Glutamatergic neuron (in vitro differentiated cells): ENCODE measurements around the gene EPHB3. TPM values are rescaled to one million over a fixed set of nuclear protein-coding genes. Genes with fewer than 3 reads are reported as not detected.
A peak's percentile ranks its signal among the peaks of the same experiment; 100 is the strongest.

Source experiments
- DNase-seq: peaks from one replicate; pipeline ENCODE4 v3.0.0; 2022
- H3K27ac Mint-ChIP-seq: one replicate; pipeline ENCODE4 v1.8.0; 2020; ENCODE audit warnings: mild to moderate bottlenecking, mixed read lengths, inconsistent platforms; ENCODE audit not compliant: unreplicated experiment
- H3K27me3 Mint-ChIP-seq: one replicate; pipeline ENCODE4 v1.8.0; 2020; ENCODE audit warnings: mild to moderate bottlenecking, moderate library complexity, mixed read lengths, inconsistent platforms; ENCODE audit not compliant: unreplicated experiment
- H3K36me3 Mint-ChIP-seq: one replicate; pipeline ENCODE4 v1.8.0; 2020; ENCODE audit warnings: mild to moderate bottlenecking, mixed read lengths, inconsistent platforms; ENCODE audit not compliant: unreplicated experiment
- H3K4me1 Mint-ChIP-seq: one replicate; pipeline ENCODE4 v1.8.0; 2020; ENCODE audit warnings: mild to moderate bottlenecking, low read depth, mixed read lengths, inconsistent platforms; ENCODE audit not compliant: unreplicated experiment
- H3K4me3 Mint-ChIP-seq: one replicate; pipeline ENCODE4 v1.8.0; 2020; ENCODE audit warnings: mild to moderate bottlenecking, mixed read lengths, inconsistent platforms; ENCODE audit not compliant: unreplicated experiment
- H3K9me3 Mint-ChIP-seq: one replicate; pipeline ENCODE4 v1.8.0; 2020; ENCODE audit warnings: mild to moderate bottlenecking, moderate library complexity, mixed read lengths, inconsistent platforms; ENCODE audit not compliant: unreplicated experiment
- total RNA-seq: library from RNA; stranded (reverse); fragmentation: NEBNext Ultra II Directional; extraction: Animal tissue kit (Norgen Biotek cat#: 25700); gene quantifications from one replicate; pipeline ENCODE4 v1.2.1, GENCODE V29; 2021; ENCODE audit not compliant: unreplicated experiment
- TF ChIP-seq, protein P1 (sequence below): fragments of 200-600 bp; sonication (generic); IDR thresholded peaks from one replicate; pipeline ENCODE4 v1.5.0; 2021; ENCODE audit not compliant: partially characterized antibody, unreplicated experiment

EPHB3 gene
- total RNA-seq, 1 donor from 2014 or later = 5.0 TPM

DNA sequence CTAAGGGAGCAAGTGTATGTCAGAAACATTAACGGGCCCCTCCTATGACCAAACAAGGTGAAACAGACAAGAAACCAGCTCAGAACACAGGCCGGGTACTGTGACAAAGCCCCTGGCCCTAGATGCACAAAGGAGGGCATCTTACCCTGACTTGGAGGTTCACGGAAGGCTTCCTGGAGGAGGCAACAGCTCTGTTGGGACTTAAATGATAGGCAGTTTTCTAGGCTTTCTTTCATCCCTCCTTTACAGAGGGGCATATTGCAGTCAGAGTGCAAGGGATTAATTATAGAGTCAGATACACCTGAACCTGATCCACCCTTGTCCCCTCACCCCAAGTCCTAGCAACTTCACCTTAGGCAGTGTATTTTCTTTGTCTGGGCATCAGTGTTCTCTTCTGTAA is 8.4 kb downstream of the EPHB3 start:
- peak; percentile 10 for DNase-seq
- peak overlapping the region; percentile 46 for H3K4me3 Mint-ChIP-seq
- peaks cover 17% of the 10 kb centered on the region for H3K27me3 Mint-ChIP-seq
- H3K4me1 Mint-ChIP-seq = peaks cover 16% of the 10 kb centered on the region
- H3K27ac Mint-ChIP-seq = no peak overlapping the region
- no peaks in the 10 kb centered on the region for H3K36me3 Mint-ChIP-seq
- H3K9me3 Mint-ChIP-seq = peaks cover 7% of the 10 kb centered on the region
- TF ChIP-seq, protein P1, sequence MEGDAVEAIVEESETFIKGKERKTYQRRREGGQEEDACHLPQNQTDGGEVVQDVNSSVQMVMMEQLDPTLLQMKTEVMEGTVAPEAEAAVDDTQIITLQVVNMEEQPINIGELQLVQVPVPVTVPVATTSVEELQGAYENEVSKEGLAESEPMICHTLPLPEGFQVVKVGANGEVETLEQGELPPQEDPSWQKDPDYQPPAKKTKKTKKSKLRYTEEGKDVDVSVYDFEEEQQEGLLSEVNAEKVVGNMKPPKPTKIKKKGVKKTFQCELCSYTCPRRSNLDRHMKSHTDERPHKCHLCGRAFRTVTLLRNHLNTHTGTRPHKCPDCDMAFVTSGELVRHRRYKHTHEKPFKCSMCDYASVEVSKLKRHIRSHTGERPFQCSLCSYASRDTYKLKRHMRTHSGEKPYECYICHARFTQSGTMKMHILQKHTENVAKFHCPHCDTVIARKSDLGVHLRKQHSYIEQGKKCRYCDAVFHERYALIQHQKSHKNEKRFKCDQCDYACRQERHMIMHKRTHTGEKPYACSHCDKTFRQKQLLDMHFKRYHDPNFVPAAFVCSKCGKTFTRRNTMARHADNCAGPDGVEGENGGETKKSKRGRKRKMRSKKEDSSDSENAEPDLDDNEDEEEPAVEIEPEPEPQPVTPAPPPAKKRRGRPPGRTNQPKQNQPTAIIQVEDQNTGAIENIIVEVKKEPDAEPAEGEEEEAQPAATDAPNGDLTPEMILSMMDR = no peak

DNA sequence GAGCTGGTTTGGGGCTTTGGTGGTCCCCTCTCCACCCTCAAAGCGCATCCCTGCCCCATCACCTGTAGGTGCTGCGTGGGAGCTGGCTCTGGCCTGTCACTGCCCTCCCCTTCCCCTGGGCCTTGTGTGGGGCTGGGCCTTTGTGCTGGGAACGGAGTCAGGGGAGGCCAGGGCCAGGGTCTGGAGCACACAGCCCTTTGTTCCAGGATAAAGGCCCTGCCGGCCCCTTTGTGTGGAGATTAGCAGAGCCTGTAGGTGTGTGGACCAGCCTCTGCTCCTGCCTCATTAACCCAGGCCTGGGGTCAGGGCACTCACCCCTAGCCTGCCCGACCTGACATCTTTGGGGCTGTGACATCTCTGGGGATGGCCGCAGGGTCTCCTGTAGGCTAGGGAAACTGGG is 8.9 kb downstream of the EPHB3 start:
- Mint-ChIP-seq H3K4me3 (no peak overlapping the region), H3K36me3 (no peaks in the 10 kb centered on the region), H3K27me3 (peaks cover 13% of the 10 kb centered on the region), H3K9me3 (peaks cover 7% of the 10 kb centered on the region), H3K27ac (no peak overlapping the region), H3K4me1 (peaks cover 16% of the 10 kb centered on the region)
- DNase-seq = no peak
- TF ChIP-seq, protein P1 = no peak

DNA sequence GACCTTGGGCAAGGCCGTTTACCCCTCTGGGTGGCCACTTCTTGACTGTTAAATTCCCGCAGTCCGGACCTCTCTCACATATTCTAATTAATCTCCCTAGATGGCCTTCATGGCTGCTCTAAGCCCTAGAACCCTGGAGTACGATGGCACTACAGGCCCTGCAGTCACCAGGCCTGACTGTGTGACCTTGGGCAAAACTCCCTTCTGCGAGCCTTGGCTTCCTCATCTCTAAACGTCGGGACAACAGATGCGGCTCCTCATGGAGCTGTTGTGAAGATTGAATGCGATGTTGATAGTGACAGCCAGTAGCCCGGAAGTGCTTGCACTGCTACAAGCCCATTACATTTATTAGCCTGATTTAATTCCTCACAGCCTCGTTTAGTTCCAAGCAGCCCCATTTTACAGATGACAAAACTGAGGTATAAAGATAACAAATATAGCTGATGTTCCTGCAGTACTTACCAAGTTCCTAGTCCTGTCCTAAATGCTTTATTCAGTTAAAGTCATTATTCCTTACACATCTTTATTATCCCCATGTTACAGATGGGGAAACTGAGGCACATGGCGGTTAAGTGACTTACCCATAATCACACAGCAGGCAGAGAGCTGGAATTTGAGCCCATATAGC is 10.3 kb downstream of the EPHB3 start:
- no peak overlapping the region for H3K4me3 Mint-ChIP-seq
- no peak overlapping the region for H3K27ac Mint-ChIP-seq
- peaks cover 15% of the 10 kb centered on the region for H3K4me1 Mint-ChIP-seq
- no peak for DNase-seq
- TF ChIP-seq, protein P1 = no peak
- peaks cover 13% of the 10 kb centered on the region for H3K27me3 Mint-ChIP-seq
- H3K36me3 Mint-ChIP-seq = no peaks in the 10 kb centered on the region
- peaks cover 7% of the 10 kb centered on the region for H3K9me3 Mint-ChIP-seq

DNA sequence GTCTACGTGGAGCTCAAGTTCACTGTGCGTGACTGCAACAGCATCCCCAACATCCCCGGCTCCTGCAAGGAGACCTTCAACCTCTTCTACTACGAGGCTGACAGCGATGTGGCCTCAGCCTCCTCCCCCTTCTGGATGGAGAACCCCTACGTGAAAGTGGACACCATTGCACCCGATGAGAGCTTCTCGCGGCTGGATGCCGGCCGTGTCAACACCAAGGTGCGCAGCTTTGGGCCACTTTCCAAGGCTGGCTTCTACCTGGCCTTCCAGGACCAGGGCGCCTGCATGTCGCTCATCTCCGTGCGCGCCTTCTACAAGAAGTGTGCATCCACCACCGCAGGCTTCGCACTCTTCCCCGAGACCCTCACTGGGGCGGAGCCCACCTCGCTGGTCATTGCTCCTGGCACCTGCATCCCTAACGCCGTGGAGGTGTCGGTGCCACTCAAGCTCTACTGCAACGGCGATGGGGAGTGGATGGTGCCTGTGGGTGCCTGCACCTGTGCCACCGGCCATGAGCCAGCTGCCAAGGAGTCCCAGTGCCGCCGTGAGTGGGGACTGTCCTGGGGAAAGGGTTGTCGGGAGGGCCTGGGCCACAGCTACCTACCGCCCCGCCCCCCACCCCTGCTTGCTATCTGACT is 11.2 kb downstream of the EPHB3 start:
- Mint-ChIP-seq H3K4me1 (peaks cover 10% of the 10 kb centered on the region), H3K4me3 (no peak overlapping the region)

More for the DNA sequence above, 11.2 kb downstream of the EPHB3 start:
- no peak for DNase-seq
- TF ChIP-seq, protein P1 = no peak
- peaks cover 2% of the 10 kb centered on the region for H3K9me3 Mint-ChIP-seq
- peak overlapping the region; percentile 22 for H3K27ac Mint-ChIP-seq
- peaks cover 11% of the 10 kb centered on the region for H3K27me3 Mint-ChIP-seq
- no peaks in the 10 kb centered on the region for H3K36me3 Mint-ChIP-seq
